Calu3 (cell line): ENCODE data around the gene WWOX. TPM values are rescaled to one million over a fixed set of nuclear protein-coding genes. Genes with fewer than 3 reads are reported as not detected.

Experiments used
- BruUV-seq: library from RNA; stranded (reverse); fragments of 400-500 nt; replicated peaks from 2 replicates; lab custom pipeline; 2021; lab: Mats Ljungman, UMichigan
- CTCF ChIA-PET: fragments of 300-600 bp; sonication (Branson Sonifier 250); formaldehyde crosslinking; loops from one replicate; lab custom pipeline; 2022; ENCODE audit warnings: antibody characterized with exemption; lab: Charles Lee
- DNase-seq: peaks from one replicate; pipeline ENCODE4 v3.0.0; 2022
- H3K27ac Mint-ChIP-seq: one replicate; pipeline ENCODE4 v1.8.0; 2022; ENCODE audit warnings: mixed read lengths; ENCODE audit not compliant: unreplicated experiment
- H3K27me3 Mint-ChIP-seq: one replicate; pipeline ENCODE4 v1.8.0; 2022; ENCODE audit warnings: mixed read lengths; ENCODE audit not compliant: unreplicated experiment
- H3K36me3 Mint-ChIP-seq: one replicate; pipeline ENCODE4 v1.8.0; 2022; ENCODE audit warnings: mild to moderate bottlenecking, moderate library complexity, mixed read lengths; ENCODE audit not compliant: insufficient read depth, unreplicated experiment
- H3K4me1 Mint-ChIP-seq: one replicate; pipeline ENCODE4 v1.8.0; 2022; ENCODE audit warnings: mild to moderate bottlenecking, low read depth, mixed read lengths; ENCODE audit not compliant: unreplicated experiment
- H3K4me3 Mint-ChIP-seq: one replicate; pipeline ENCODE4 v1.8.0; 2022; ENCODE audit warnings: mild to moderate bottlenecking, low read depth, moderate library complexity, mixed read lengths; ENCODE audit not compliant: unreplicated experiment
- H3K9me3 Mint-ChIP-seq: one replicate; pipeline ENCODE4 v1.8.0; 2022; ENCODE audit warnings: low read depth, mixed read lengths; ENCODE audit not compliant: unreplicated experiment
- CTCF ChIP-seq: fragments of 200-600 bp; IDR thresholded peaks from one replicate; pipeline ENCODE4 v1.8.0; 2022; ENCODE audit warnings: antibody characterized with exemption; ENCODE audit not compliant: unreplicated experiment
- intact Hi-C: fragments of 100-400 bp; cut with micrococcal nuclease; formaldehyde crosslinking; loops from one replicate; pipeline ENCODE4 v1.10.0; 2022; ENCODE audit not compliant: unreplicated experiment
- total RNA-seq: library from RNA; stranded (reverse); gene quantifications from 2 replicates; pipeline ENCODE4 v1.2.3, GENCODE V29; 2022

WWOX gene
- total RNA-seq, 1 experiment from 2014 or later: 33.5 TPM

GRCh38 chr16:78664811-78665772 is 565.6 kb downstream of the WWOX start:
- BruUV-seq: no TSS peak
- no peak for TF ChIP-seq CTCF
- H3K9me3 Mint-ChIP-seq: peaks cover 19% of the 10 kb centered on the region
- intact Hi-C loops: no loop called here
- H3K36me3 Mint-ChIP-seq: no peaks in the 10 kb centered on the region
- no peak overlapping the region for H3K4me3 Mint-ChIP-seq
- no peaks in the 10 kb centered on the region for H3K27me3 Mint-ChIP-seq
- CTCF ChIA-PET: interaction anchor here (0.7 kb wide), 1 partner anchor 11 kb away, joined by 5 read pairs; no protein-coding TSS in a partner anchor
- no peaks in the 10 kb centered on the region for H3K4me1 Mint-ChIP-seq
- DNase-seq: no peak
- H3K27ac Mint-ChIP-seq: no peak overlapping the region

GRCh38 chr16:78666318-78666717 is 566.9 kb downstream of the WWOX start:
- Mint-ChIP-seq H3K4me3 (no peak overlapping the region), H3K27me3 (no peaks in the 10 kb centered on the region), H3K9me3 (peaks cover 22% of the 10 kb centered on the region), H3K4me1 (no peaks in the 10 kb centered on the region), H3K36me3 (no peaks in the 10 kb centered on the region), H3K27ac (no peak overlapping the region)
- DNase-seq: no peak
- intact Hi-C loops: no loop called here
- CTCF ChIA-PET: no interaction called here
- BruUV-seq: no TSS peak
- TF ChIP-seq CTCF: no peak

- Mint-ChIP-seq H3K27ac (no peak overlapping the region), H3K4me1 (no peaks in the 10 kb centered on the region), H3K4me3 (no peak overlapping the region), H3K36me3 (no peaks in the 10 kb centered on the region), H3K27me3 (no peaks in the 10 kb centered on the region), H3K9me3 (peaks cover 14% of the 10 kb centered on the region)
- CTCF ChIA-PET: no interaction called here
- DNase-seq: no peak
- intact Hi-C loops: no loop called here
- TF ChIP-seq CTCF: no peak
- BruUV-seq: no TSS peak
Observed at GRCh38 chr16:78667675-78668074, 568.2 kb downstream of the WWOX start.

GRCh38 chr16:78668393-78668792 is 568.9 kb downstream of the WWOX start:
- intact Hi-C loops: no loop called here
- no peaks in the 10 kb centered on the region for H3K4me1 Mint-ChIP-seq
- H3K4me3 Mint-ChIP-seq: no peak overlapping the region
- CTCF ChIA-PET: no interaction called here
- BruUV-seq: no TSS peak
- no peaks in the 10 kb centered on the region for H3K27me3 Mint-ChIP-seq
- no peaks in the 10 kb centered on the region for H3K36me3 Mint-ChIP-seq
- DNase-seq: no peak
- peaks cover 14% of the 10 kb centered on the region for H3K9me3 Mint-ChIP-seq
- no peak overlapping the region for H3K27ac Mint-ChIP-seq
- no peak for TF ChIP-seq CTCF
